Measurements from ENCODE around the gene SLCO3A1. TPM values are rescaled to one million over a fixed set of nuclear protein-coding genes. Genes with fewer than 3 reads are reported as not detected.

SLCO3A1 gene
- total RNA-seq, 1 experiment from 2014 or later, result 9.1 TPM

GRCh38 chr15:91968610-91969009 lies 115.1 kb downstream of the SLCO3A1 start:
- ATAC-seq, result peak; percentile 73
- Mint-ChIP-seq H3K27me3 (ENCODE audit: low read depth) (no peaks in the 10 kb centered on the region), H3K4me1 (peaks cover 18% of the 10 kb centered on the region), H3K36me3 (peaks cover 2% of the 10 kb centered on the region), H3K27ac (no peak overlapping the region), H3K4me3 (no peak overlapping the region), H3K9me3 (peaks cover 8% of the 10 kb centered on the region)
- DNase-seq (ENCODE audit: low spot score), result peak; percentile 44
- POLR2A ChIA-PET, result interaction anchor here (0.5 kb wide), 1 partner anchor 438 kb away, joined by 4 read pairs; no protein-coding TSS in a partner anchor
- no peak for TF ChIP-seq SOX15 (CRISPR knock-in tag; IDR thresholded peaks at IDR 0.05)
- TF ChIP-seq CTCF (IDR thresholded peaks at IDR 0.05), result peak; percentile 56; the same call in 1 of the 2 replicates
- CTCF ChIA-PET, result interaction anchor here (0.5 to 2.2 kb wide), 23 partner anchors 12 to 156 kb away, joined by 3 to 23 read pairs (median 4); no protein-coding TSS in a partner anchor

GRCh38 chr15:91970142-91970541 lies 116.6 kb downstream of the SLCO3A1 start:
- ChIA-PET POLR2A (no interaction called here), CTCF (interaction anchor here (1.1 to 2.2 kb wide), 3 partner anchors 84 to 116 kb away, joined by 3 to 23 read pairs (median 5); partner anchors contain the start of gene SLCO3A1)
- Mint-ChIP-seq H3K4me1 (peaks cover 19% of the 10 kb centered on the region), H3K4me3 (no peak overlapping the region), H3K27me3 (ENCODE audit: low read depth) (no peaks in the 10 kb centered on the region), H3K27ac (no peak overlapping the region), H3K36me3 (no peaks in the 10 kb centered on the region), H3K9me3 (no peaks in the 10 kb centered on the region)
- ATAC-seq (no peak), DNase-seq (ENCODE audit: low spot score) (no peak)
- TF ChIP-seq ETV6 (CRISPR knock-in tag; IDR thresholded peaks at IDR 0.05) (no peak), ZNF532 (CRISPR knock-in tag; IDR thresholded peaks at IDR 0.05; ENCODE audit: borderline replicate concordance) (no peak), AFF4 (CRISPR knock-in tag; IDR thresholded peaks at IDR 0.05; ENCODE audit: borderline replicate concordance) (no peak)

GRCh38 chr15:91973481-91973880 lies 120.0 kb downstream of the SLCO3A1 start:
- no peak for TF ChIP-seq HMGA2 (CRISPR knock-in tag; IDR thresholded peaks at IDR 0.05)
- no peak for TF ChIP-seq USF2 (CRISPR knock-in tag; IDR thresholded peaks at IDR 0.05)
- TF ChIP-seq ZNF219 (CRISPR knock-in tag; IDR thresholded peaks at IDR 0.05; ENCODE audit: borderline replicate concordance), result no peak
- no peak for TF ChIP-seq PRRX2 (CRISPR knock-in tag; IDR thresholded peaks at IDR 0.05)
- no peak for TF ChIP-seq ZNF425 (CRISPR knock-in tag; conservative IDR thresholded peaks at IDR 0.05)
- TF ChIP-seq ZSCAN18 (CRISPR knock-in tag; IDR thresholded peaks at IDR 0.05), result no peak
- no peak for TF ChIP-seq TEAD4 (CRISPR knock-in tag; IDR thresholded peaks at IDR 0.05)
- TF ChIP-seq GABPB1 (CRISPR knock-in tag; IDR thresholded peaks at IDR 0.05), result no peak
- TF ChIP-seq JAZF1 (CRISPR knock-in tag; IDR thresholded peaks at IDR 0.05), result no peak
- ATAC-seq (no peak; the same call in 1 of the 2 replicates), DNase-seq (ENCODE audit: low spot score) (no peak)
- no peaks in the 10 kb centered on the region for H3K27me3 Mint-ChIP-seq (ENCODE audit: low read depth)
- CTCF ChIA-PET, result no interaction called here
- H3K36me3 Mint-ChIP-seq, result no peaks in the 10 kb centered on the region
- H3K4me1 Mint-ChIP-seq, result peaks cover 8% of the 10 kb centered on the region
- POLR2A ChIA-PET, result no interaction called here
- H3K27ac Mint-ChIP-seq, result no peak overlapping the region
- H3K4me3 Mint-ChIP-seq, result no peak overlapping the region
- no peaks in the 10 kb centered on the region for H3K9me3 Mint-ChIP-seq
